IMR-90 (cell line): Measurements from ENCODE around the gene GMCL1.

Experiments
- CTCF ChIP-seq: conservative IDR thresholded peaks from 2 replicates; pipeline ENCODE4 v1.5.1; 2012; ENCODE audit warnings: mild to moderate bottlenecking, low read depth, low read length, improper control_type of control experiment
- FOS ChIP-seq: fragments of 150-350 bp; IDR thresholded peaks from 2 replicates; pipeline ENCODE4 v1.6.1; 2016; ENCODE audit warnings: low read depth, low read length
- POLR2A ChIP-seq: IDR thresholded peaks from 2 replicates; pipeline ENCODE4 v1.6.1; 2012; ENCODE audit warnings: mild to moderate bottlenecking, low read depth, low read length
- RAD21 ChIP-seq: IDR thresholded peaks from 2 replicates; pipeline ENCODE4 v1.6.1; 2012; ENCODE audit warnings: low read length, improper control_type of control experiment

GRCh38 chr2:69858261-69858660, 28.8 kb downstream of the GMCL1 start:
- TF ChIP-seq CTCF: no peak
- TF ChIP-seq POLR2A: no peak
- no peak for TF ChIP-seq FOS
- TF ChIP-seq RAD21: no peak
